ENCODE data around the gene SEC14L3.

The SEC14L3 gene

GRCh38 chr22:30471616-30472318, at the start of gene SEC14L3:
SEC14L3 (minus strand) TSS chr22:30472017; CDS start chr22:30471958, 59 bp downstream.
- DNase-seq = no peak

- DNase-seq = no peak
Measured at GRCh38 chr22:30519842-30520425, 48.1 kb upstream of the SEC14L3 start.

- no peak for DNase-seq
Measured at GRCh38 chr22:30516731-30517130, 44.9 kb upstream of the SEC14L3 start.

GRCh38 chr22:30516273-30516672, 44.5 kb upstream of the SEC14L3 start:
- DNase-seq = no peak

GRCh38 chr22:30514252-30514651, 42.4 kb upstream of the SEC14L3 start:
- no peak for DNase-seq

- no peak for DNase-seq
Measured at GRCh38 chr22:30513462-30513861, 41.6 kb upstream of the SEC14L3 start.

GRCh38 chr22:30511911-30512310, 40.1 kb upstream of the SEC14L3 start:
- no peak for DNase-seq

- no peak for DNase-seq
Measured at GRCh38 chr22:30511109-30511508, 39.3 kb upstream of the SEC14L3 start.

GRCh38 chr22:30508216-30508615, 36.4 kb upstream of the SEC14L3 start:
- no peak for DNase-seq

- no peak for DNase-seq
Measured at GRCh38 chr22:30507670-30508069, 35.9 kb upstream of the SEC14L3 start.

GRCh38 chr22:30506507-30506968, 34.7 kb upstream of the SEC14L3 start:
- DNase-seq = no peak

- no peak for DNase-seq
Measured at GRCh38 chr22:30503551-30503950, 31.7 kb upstream of the SEC14L3 start.

- no peak for DNase-seq
Measured at GRCh38 chr22:30502911-30503310, 31.1 kb upstream of the SEC14L3 start.

- no peak for DNase-seq
Measured at GRCh38 chr22:30502153-30502552, 30.3 kb upstream of the SEC14L3 start.

GRCh38 chr22:30500628-30501027, 28.8 kb upstream of the SEC14L3 start:
- no peak for DNase-seq

- DNase-seq = no peak
Measured at GRCh38 chr22:30497466-30498150, 25.8 kb upstream of the SEC14L3 start.

- DNase-seq = no peak
Measured at GRCh38 chr22:30495041-30495784, 23.4 kb upstream of the SEC14L3 start.

- DNase-seq = no peak
Measured at GRCh38 chr22:30492144-30492543, 20.3 kb upstream of the SEC14L3 start.

GRCh38 chr22:30491381-30491780, 19.6 kb upstream of the SEC14L3 start:
- no peak for DNase-seq

GRCh38 chr22:30490399-30490798, 18.6 kb upstream of the SEC14L3 start:
- DNase-seq = no peak

- no peak for DNase-seq
Measured at GRCh38 chr22:30488121-30488520, 16.3 kb upstream of the SEC14L3 start.

- DNase-seq = no peak
Measured at GRCh38 chr22:30486661-30487115, 14.9 kb upstream of the SEC14L3 start.

GRCh38 chr22:30486118-30486517, 14.3 kb upstream of the SEC14L3 start:
- DNase-seq = no peak
